ENCODE data around the gene ATP5PB.
A peak's percentile ranks its signal among the peaks of the same experiment; 100 is the strongest.

The ATP5PB gene

GRCh38 chr1:111448918-111449702, at the start of gene ATP5PB, which contains the start of gene WDR77:
Gene ATP5PB (plus strand): TSS chr1:111449464. CDS start chr1:111449542, 78 bp downstream.
Gene WDR77 (minus strand): TSS chr1:111449256. CDS start chr1:111449169, 87 bp downstream.
- peak; percentile 62 to 91 for DNase-seq (ENCODE audit: low read depth in 1 of 2, low spot score in 1 of 2)

DNA sequence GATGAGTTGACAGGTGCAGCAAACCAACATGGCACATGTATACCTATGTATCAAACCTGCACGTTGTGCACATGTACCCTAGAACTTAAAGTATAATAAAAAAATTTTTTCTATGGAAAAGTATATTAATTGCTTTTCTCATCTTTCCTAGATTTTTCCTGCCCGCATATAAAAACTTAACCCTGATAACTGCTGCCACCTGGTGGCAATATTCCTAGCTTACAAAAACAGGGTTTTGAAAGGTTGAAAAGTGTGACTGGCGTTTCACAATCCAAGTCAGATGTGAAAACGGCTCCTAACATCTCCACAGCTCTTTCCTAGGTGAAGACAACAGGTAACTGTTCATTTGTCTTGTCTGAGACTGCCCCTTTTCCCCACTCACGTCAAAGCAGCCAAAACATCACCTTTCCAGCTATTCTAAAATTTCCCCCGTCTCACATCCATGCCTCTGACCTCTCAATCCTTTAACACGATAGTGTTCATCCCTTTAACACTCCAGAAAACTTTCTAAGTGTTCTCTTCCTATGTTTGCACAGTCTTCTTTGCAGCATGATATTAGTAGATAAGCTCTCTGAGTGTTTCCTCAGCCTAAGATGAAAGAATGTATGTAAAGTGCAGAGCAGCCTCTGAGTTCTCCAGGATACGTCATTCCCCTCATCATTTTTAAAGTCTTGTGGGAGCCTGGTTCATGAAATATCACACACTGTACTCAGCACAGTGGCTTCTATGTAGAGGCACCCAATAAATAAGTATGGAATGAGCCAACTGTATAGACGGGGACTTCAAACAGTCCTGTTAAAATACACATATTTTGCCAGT, 49.3 kb upstream of the ATP5PB start:
- DNase-seq (ENCODE audit: low read depth in 1 of 2, low spot score in 1 of 2), result peak in 1 of 2 donors; percentile 20

DNA sequence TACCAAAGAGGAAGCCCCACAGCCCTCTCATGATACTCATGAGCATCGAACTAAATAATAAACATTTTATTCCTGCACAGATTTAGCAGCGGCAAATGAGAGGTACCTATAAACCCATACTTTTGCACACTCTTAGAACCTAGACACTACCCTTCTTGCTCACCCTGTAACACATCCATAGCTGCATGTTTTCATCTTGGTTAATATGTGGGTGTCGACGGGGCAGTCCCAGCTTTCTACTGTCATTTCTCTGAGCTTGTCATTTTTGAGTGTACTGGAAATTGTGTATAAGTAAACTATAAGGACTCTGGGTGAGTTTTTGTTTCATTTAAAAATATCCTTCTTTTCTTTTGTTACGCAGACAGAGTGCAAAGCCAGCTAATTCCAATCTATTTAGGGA, 47.2 kb upstream of the ATP5PB start:
- no peak for DNase-seq (ENCODE audit: low read depth in 1 of 2, low spot score in 1 of 2)

DNA sequence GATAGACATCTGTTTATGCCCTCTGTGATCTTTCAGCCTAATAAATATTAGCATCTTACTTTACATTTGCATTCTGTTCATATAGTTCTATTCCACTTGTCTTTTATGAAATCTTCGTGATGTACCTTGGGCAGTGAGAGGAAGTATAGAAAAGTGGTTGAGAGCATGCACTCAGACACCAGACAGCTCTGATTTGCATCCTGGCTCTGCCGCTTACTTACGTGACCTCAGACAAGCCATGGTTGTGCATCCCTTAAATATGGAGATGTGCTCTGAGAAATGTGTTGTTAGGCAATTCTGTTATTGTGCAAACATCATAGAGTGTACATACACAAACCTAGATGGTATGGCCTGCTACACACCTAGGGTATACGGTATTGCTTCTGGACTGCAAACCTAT, 44.7 kb upstream of the ATP5PB start:
- no peak for DNase-seq (ENCODE audit: low read depth in 1 of 2, low spot score in 1 of 2)

- DNase-seq (ENCODE audit: low read depth in 1 of 2, low spot score in 1 of 2), result peak in 1 of 2 donors; percentile 41
These were observed 42.9 kb upstream of the ATP5PB start for GRCh38 chr1:111406321-111406768.

DNA sequence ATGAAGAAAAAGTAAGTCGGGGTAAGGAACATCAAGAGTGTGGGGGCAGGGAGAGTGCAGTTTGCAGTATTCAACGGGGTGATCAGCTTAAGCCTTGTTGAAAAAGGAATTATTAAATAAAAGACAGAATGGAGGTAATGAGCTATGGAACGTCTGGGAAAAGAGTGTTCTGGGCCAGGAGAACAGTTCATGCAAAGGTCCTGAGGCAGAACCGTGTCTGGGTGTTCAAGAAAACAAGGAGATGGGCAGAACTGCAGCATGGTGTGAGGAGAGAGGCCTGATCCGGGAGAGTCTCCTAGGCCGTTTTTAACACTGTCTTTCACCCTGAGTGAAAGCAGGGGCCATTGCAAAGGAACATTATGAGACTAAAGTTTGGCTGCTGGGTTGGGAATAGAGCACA, 42.0 kb upstream of the ATP5PB start:
- DNase-seq (ENCODE audit: low read depth in 1 of 2, low spot score in 1 of 2), result no peak

- no peak for DNase-seq (ENCODE audit: low read depth in 1 of 2, low spot score in 1 of 2)
These were observed 36.4 kb upstream of the ATP5PB start for GRCh38 chr1:111412839-111413238.

DNA sequence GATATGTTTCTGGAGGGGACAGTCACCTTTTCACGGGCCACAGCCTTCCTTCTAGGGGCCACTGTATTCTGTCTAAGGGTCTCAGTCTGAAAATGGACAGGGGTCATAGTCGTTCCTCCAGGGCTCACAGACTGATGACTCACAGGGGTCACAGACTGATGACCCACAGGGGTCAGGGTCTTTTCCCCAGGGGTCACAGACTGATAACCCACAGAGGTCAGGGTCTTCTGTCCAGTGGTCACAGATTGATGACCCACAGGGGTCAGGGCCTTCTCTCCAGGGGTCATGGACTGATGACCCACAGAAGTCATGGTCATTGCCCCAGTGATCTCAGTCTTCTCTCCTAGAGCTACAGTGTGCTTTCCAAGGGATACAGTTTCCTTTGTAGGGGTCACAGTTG, 34.5 kb upstream of the ATP5PB start:
- DNase-seq (ENCODE audit: low read depth in 1 of 2, low spot score in 1 of 2), result no peak

DNA sequence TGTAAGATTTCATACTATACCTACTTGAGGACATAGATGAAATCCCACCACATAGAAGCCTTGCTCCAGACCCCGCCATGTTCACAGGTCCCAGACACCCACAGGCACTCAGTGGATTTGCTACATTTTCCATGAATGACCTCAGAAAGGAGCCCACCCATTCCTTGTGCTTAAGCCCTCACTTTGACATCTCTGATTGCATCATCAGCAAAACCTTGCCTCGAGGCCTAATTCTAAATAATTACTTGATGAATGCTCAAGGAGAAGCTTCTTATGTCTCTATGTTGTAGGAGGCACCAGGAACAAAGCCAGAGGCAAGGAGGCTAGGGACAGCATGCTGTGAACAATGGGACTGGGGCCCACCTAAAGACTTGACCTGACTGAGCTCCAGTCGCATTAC, 33.8 kb upstream of the ATP5PB start:
- DNase-seq (ENCODE audit: low read depth in 1 of 2, low spot score in 1 of 2), result no peak

DNA sequence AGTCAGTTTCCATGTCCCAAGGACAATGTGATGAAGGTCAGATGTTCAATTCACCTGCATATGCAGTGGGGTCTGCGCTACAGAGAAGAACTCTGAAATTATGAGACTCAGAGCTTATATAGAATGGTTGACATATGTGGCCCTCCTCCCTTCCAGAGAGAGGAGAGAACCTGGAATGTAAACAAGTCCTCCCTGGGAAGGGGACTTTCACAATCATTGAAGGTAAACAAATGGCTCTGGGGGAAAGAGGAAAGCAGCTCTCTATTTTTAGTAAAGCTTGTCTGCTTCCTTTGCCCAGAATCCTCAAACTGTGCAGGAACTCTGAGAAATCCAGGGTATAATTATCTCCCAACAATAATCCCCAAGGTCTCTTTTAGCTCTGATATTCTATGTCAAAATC, 31.5 kb upstream of the ATP5PB start:
- no peak for DNase-seq (ENCODE audit: low read depth in 1 of 2, low spot score in 1 of 2)

DNA sequence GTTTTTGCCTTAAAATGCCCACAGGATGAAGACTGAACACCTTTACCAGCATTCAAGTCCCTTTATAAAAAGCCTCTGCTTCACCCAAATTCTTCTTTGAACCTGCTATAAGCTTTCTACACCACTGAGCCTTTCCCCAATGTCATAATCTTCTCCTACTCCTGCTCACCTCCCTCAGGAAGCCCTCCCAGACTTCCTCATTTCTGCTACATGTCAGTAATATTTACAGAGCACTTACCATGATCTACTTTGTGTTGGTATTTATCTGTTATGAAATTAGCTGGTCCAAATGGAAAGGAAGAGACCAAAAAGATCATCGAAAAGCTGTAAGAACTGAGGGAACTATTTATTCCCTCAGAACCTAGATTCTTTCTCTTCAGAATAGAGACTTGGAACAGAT, 30.2 kb upstream of the ATP5PB start:
- DNase-seq (ENCODE audit: low read depth in 1 of 2, low spot score in 1 of 2), result no peak

DNA sequence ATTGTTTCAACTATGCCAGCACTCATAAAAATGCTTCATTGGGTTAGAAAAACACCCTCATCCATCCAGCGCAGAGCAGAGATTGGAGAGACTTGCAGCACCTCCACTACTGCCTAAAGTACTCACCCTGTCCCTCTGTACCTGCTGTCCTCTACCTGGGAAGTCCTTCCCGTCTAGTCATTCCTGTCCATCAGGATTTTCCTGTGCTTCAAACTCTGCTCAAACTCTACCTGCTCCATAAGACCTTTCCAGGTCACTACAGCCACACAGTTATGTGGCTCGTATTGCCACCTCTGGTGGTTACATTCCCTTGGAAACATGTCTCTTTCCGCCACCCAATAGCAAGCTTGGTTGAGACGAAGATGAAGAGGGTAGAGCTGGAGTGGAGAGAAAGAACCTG, 28.9 kb upstream of the ATP5PB start:
- no peak for DNase-seq (ENCODE audit: low read depth in 1 of 2, low spot score in 1 of 2)

- no peak for DNase-seq (ENCODE audit: low read depth in 1 of 2, low spot score in 1 of 2)
These were observed 26.5 kb upstream of the ATP5PB start for GRCh38 chr1:111422546-111423391.

GRCh38 chr1:111424281-111424680, 25.0 kb upstream of the ATP5PB start:
- DNase-seq (ENCODE audit: low read depth in 1 of 2, low spot score in 1 of 2), result no peak

DNA sequence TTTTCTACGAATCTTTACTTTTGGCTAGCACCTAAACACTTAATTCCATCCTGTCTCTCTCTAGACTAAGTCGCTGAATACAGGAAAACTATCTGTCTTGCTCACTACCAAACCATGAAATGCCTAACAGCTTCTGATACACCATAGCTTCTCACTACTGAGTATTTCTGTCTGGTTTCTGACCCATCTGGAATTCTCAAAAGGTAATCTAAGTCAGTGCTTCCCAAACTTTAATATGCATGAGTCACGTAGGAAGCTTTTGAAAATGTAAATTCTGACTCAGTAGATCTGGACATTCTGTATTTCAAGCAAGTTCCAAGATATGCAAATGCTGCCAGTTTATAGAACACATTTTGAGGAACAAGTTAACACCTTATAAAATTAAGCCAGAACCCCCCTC, 12.5 kb upstream of the ATP5PB start:
- no peak for DNase-seq (ENCODE audit: low read depth in 1 of 2, low spot score in 1 of 2)

GRCh38 chr1:111439461-111440351, 9.6 kb upstream of the ATP5PB start:
- DNase-seq (ENCODE audit: low read depth in 1 of 2, low spot score in 1 of 2), result no peak

DNA sequence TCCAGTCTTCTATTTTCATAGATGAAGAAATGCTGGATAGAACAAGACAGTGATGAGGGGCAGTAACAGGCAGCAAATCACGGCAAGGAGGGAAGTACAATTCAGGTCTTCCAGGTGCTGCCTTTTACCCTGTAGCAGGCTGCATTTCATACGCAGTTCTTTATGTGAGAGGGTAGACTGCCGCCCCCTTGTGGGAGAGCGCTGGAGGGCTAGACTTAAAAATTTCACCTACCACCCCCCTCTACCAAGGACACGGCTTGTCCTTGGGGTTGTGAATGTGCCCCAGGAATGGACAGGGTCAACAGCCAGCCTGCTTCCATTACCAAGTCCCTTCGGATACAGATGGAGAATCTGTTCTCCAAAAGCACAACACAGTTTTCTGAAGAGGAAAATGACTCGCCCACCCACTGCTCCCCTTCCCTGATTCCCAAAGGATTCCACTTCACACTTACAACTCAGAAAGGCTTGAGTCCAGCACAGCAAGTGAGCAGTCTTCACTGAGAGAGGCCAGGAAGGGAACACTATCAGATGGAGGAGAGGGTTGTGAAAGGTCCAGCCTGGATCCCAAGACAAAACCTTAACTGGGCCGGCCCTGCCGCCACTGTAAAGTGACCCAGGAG, 7.6 kb upstream of the ATP5PB start:
- peak; percentile 20 to 33 for DNase-seq (ENCODE audit: low read depth in 1 of 2, low spot score in 1 of 2)

DNA sequence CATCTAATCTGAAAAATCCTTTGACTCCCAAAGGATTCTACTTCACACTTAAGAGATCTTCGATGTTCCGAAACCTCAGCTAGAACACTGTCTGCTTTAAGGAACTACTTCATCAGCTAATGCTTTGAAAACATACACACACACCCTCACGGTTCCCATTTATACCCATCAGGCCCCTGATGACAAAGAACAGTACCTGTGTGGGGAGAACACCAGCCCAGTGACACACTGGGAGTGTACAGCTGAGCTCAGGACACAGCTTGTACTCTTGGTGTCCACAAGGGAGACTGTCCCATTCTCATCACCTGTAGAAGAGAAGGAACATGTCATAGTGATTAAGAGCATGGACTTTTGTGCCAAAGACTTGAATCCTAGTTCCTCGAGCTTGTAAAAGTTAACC, 6.8 kb upstream of the ATP5PB start:
- no peak for DNase-seq (ENCODE audit: low read depth in 1 of 2, low spot score in 1 of 2)

DNA sequence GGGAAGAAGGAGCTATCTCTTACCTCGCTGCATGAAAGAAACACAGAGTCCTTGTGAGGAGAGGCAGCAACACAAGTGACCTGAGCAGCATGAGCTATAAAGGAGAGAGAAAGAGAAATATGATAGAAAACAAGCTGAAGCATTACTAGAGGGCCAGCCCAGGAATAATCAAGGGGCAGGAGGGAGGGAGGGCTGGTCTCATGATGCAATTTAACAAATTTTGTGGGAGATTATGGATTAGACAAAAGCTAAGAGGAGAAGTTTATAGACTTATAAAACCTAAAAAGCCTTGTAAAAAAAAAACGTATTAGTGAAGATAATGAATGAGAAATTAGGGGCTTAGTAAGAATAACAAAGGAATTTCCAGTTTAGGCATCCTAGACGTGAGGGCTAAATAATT, 5.2 kb upstream of the ATP5PB start:
- DNase-seq (ENCODE audit: low read depth in 1 of 2, low spot score in 1 of 2), result no peak

DNA sequence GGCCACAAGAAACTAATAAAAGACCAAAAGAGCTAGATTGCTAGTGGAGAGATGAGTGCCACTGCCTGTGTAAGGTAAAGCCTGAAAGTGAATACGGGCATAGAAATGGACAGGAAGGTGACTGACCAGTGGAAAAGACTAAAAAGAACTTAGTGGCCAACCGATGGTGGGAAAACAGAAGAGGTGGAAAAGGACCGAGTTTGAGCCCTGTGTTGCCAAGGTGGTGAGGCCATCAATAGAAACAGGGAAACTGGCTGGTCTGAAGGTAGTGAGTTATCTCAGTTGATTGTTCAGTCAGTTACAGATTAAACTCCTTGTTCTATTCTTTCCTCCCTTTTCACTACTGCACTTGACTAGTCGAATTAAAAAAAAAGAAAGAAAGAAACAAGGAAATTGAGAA, 2.7 kb upstream of the ATP5PB start:
- DNase-seq (ENCODE audit: low read depth in 1 of 2, low spot score in 1 of 2), result no peak

Data from activated CD4-positive, alpha-beta T cell treated with anti-CD3 and anti-CD28 coated beads, Interleukin-2, amount 50 U/mL, for 24 hours (primary cell).